HepG2 (cell line): ENCODE measurements around the gene ZSCAN31. TPM values are rescaled to one million over a fixed set of nuclear protein-coding genes. Genes with fewer than 3 reads are reported as not detected.

Source experiments
- BRF2 ChIP-seq: sonication (generic); formaldehyde crosslinking; IDR thresholded peaks from 2 replicates; pipeline ENCODE4 v1.8.1; 2022; ENCODE audit warnings: mild to moderate bottlenecking, missing genetic modification reagents
- CERS6 ChIP-seq: sonication (generic); formaldehyde crosslinking; IDR thresholded peaks from 2 replicates; pipeline ENCODE4 v1.5.0; 2020; ENCODE audit warnings: missing genetic modification reagents
- CHCHD3 ChIP-seq: sonication (generic); formaldehyde crosslinking; IDR thresholded peaks from 2 replicates; pipeline ENCODE4 v1.8.0; 2022; ENCODE audit warnings: mild to moderate bottlenecking, missing genetic modification reagents, moderate library complexity
- DNMT1 ChIP-seq: sonication (generic); formaldehyde crosslinking; IDR thresholded peaks from 2 replicates; pipeline ENCODE4 v1.5.1; 2020; ENCODE audit warnings: mild to moderate bottlenecking, missing genetic modification reagents
- EP300 ChIP-seq, 3 experiments: sonication (generic) in 1 of 3; formaldehyde crosslinking in 1 of 3; IDR thresholded peaks; 2 replicates each; pipeline versions ENCODE4 v1.5.1 to v1.6.1; 2011 to 2020; ENCODE audit warnings: low read depth in 2 of 3, low read length in 2 of 3, borderline replicate concordance in 1 of 3, improper control_type of control experiment in 1 of 3, mild to moderate bottlenecking in 1 of 3, missing genetic modification reagents in 1 of 3, moderate library complexity in 1 of 3
- IRF1 ChIP-seq: sonication (generic); formaldehyde crosslinking; IDR thresholded peaks from 2 replicates; pipeline ENCODE4 v1.4.0; 2020; ENCODE audit warnings: low read depth, mild to moderate bottlenecking, missing genetic modification reagents
- MTA1 ChIP-seq: sonication (generic); formaldehyde crosslinking; IDR thresholded peaks from 2 replicates; pipeline ENCODE4 v1.4.0; 2020; ENCODE audit warnings: missing genetic modification reagents, mild to moderate bottlenecking, borderline replicate concordance
- NR2F2 ChIP-seq: IDR thresholded peaks from 2 replicates; pipeline ENCODE4 v1.6.1; 2012; ENCODE audit warnings: low read depth, inconsistent platforms, borderline replicate concordance
- POLR2A ChIP-seq, 2 experiments: IDR thresholded peaks; 2 replicates each; pipeline ENCODE4 v1.6.1; 2011; ENCODE audit warnings: low read depth in 2 of 2, low read length in 2 of 2, mild to moderate bottlenecking in 1 of 2, moderate library complexity in 1 of 2; ENCODE audit not compliant: insufficient read depth in 1 of 2
- RBM22 ChIP-seq: fragments of 200-400 bp; formaldehyde crosslinking; optimal IDR thresholded peaks from 2 replicates; pipeline ENCODE3; 2017; ENCODE audit warnings: mild to moderate bottlenecking, low read length, moderate library complexity
- REXO4 ChIP-seq: sonication (generic); formaldehyde crosslinking; IDR thresholded peaks from 2 replicates; pipeline ENCODE4 v1.8.0; 2022; ENCODE audit warnings: missing genetic modification reagents, mild to moderate bottlenecking, borderline replicate concordance
- TAF15 ChIP-seq: fragments of 200-400 bp; formaldehyde crosslinking; IDR thresholded peaks from one replicate; pipeline ENCODE4 v1.6.1; 2018; ENCODE audit warnings: mild to moderate bottlenecking, low read depth, low read length; ENCODE audit not compliant: poor library complexity, severe bottlenecking
- ZBTB43 ChIP-seq: sonication (generic); formaldehyde crosslinking; conservative IDR thresholded peaks from 2 replicates; pipeline ENCODE4 v1.4.0; 2020; ENCODE audit warnings: missing genetic modification reagents
- ZBTB7B ChIP-seq: sonication (generic); formaldehyde crosslinking; IDR thresholded peaks from 2 replicates; pipeline ENCODE4 v1.4.0; 2020; ENCODE audit warnings: missing genetic modification reagents
- ZNF180 ChIP-seq: sonication (generic); formaldehyde crosslinking; IDR thresholded peaks from 2 replicates; pipeline ENCODE4 v1.4.0; 2020; ENCODE audit warnings: low read depth, missing genetic modification reagents, borderline replicate concordance
- ZNF367 ChIP-seq: sonication (generic); formaldehyde crosslinking; IDR thresholded peaks from 2 replicates; pipeline ENCODE4 v1.4.0; 2020; ENCODE audit warnings: missing genetic modification reagents, borderline replicate concordance
- ZNF552 ChIP-seq: sonication (generic); formaldehyde crosslinking; IDR thresholded peaks from 2 replicates; pipeline ENCODE4 v1.9.0; 2022; ENCODE audit warnings: missing genetic modification reagents, mild to moderate bottlenecking, borderline replicate concordance
- ZNF782 ChIP-seq: sonication (generic); formaldehyde crosslinking; IDR thresholded peaks from 2 replicates; pipeline ENCODE4 v1.4.0; 2020; ENCODE audit warnings: missing genetic modification reagents, mild to moderate bottlenecking, borderline replicate concordance
- polyA plus RNA-seq, 8 experiments: library from polyadenylated mRNA; depleted of rRNA in 3 of 8; stranded (reverse) in 7 of 8; unstranded in 1 of 8; fragments of >200 nt; fragmentation: Illumina TruSeq in 4 of 8; extraction: Trizol in 4 of 8; gene quantifications; 2 replicates each; pipeline versions ENCODE4 v1.2.1 to v1.2.3, GENCODE V29; 2011 to 2016; ENCODE audit warnings: low read depth in 4 of 8, missing spikeins in 1 of 8, mixed read lengths in 1 of 8; ENCODE audit not compliant: insufficient read depth in 1 of 8
- total RNA-seq, 5 experiments: library from RNA; depleted of rRNA; stranded (reverse); fragments of >200 nt; fragmentation: Illumina TruSeq; extraction: Trizol; gene quantifications; 2 replicates each; pipeline ENCODE4 v1.2.3, GENCODE V29; 2016; ENCODE audit warnings: low read depth in 1 of 5
- TF ChIP-seq, protein P1 (sequence below): sonication (generic); formaldehyde crosslinking; IDR thresholded peaks from 2 replicates; pipeline ENCODE4 v1.9.0; 2022; ENCODE audit warnings: low read depth, missing genetic modification reagents
- TF ChIP-seq, protein P2 (sequence below): sonication (generic); formaldehyde crosslinking; IDR thresholded peaks from 2 replicates; pipeline ENCODE4 v1.4.0; 2020; ENCODE audit warnings: missing genetic modification reagents

Gene ZSCAN31
- total and polyA plus RNA-seq, 2 of the 13 experiments (the other 11 are each of a cell fraction or from before 2014, with no cell fraction given), result 5.3 to 6.2 TPM

DNA sequence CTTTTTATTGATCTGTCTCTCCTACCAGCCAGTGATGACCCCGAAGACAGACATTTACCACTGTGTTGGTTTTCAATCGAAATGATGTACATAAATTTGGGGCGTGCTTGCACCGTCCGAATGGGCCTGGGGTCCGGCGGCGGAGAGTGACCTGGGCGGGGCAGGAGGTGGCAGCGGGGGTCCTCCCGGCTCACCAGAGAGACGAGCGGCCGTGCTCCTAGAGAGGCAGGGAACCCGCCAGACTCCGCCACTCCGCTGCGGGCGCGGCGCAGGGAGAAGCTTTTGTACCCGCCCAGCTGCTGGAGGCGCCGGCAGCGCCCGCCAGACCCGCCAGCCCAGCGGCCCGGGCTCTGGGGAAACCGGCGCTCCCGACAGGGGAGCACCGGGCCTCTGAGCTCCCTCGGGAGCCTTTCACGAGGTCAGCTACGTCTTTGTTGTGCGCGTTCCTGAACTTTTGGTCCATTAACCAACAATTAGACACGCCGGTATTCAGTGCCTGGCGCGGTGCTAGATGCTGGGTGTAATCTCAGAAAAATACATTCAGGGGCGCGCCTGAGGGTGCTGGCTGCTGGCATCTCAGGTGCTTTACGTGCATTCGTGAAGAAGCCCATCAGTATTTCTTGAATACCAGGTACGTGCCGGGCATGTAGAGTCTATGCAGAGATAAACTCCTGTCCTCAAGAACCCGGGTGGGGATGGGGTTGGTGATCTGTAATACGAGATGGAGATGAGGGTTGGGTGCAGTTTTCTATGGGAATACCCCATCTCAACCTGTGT is 54.5 kb downstream of the ZSCAN31 start, which contains the start of gene PGBD1 (continued):
- TF ChIP-seq CERS6 (CRISPR knock-in tag) (no peak), RBM22 (no peak), ZBTB7B (CRISPR knock-in tag) (peak; percentile 89), IRF1 (CRISPR knock-in tag) (no peak), MTA1 (peak; percentile 28; the same call in 1 of the 2 replicates), ZNF367 (CRISPR knock-in tag) (no peak), DNMT1 (CRISPR knock-in tag) (no peak), CHCHD3 (CRISPR knock-in tag) (no peak), BRF2 (CRISPR knock-in tag) (peak; percentile 54; the same call in 1 of the 2 replicates), TAF15 (no peak), ZNF180 (CRISPR knock-in tag) (no peak), EP300 (IDR thresholded peaks at IDR 0.05; ENCODE audit: low read depth in 2 of 2, low read length in 2 of 2) (peak in 1 of 2 experiments; percentile 5; a peak in 1 of 4 replicates), EP300 (CRISPR knock-in tag; IDR thresholded peaks at IDR 0.05; ENCODE audit: borderline replicate concordance) (no peak), ZNF552 (peak; percentile 75; the same call in 1 of the 2 replicates), POLR2A (IDR thresholded peaks at IDR 0.05; ENCODE audit: insufficient read depth in 1 of 2, low read depth in 2 of 2, low read length in 2 of 2) (peak; percentile 71 to 72), ZNF782 (CRISPR knock-in tag) (peak; percentile 70; the same call in 1 of the 2 replicates), REXO4 (no peak), ZBTB43 (CRISPR knock-in tag) (peak; percentile 51; the same call in 1 of the 2 replicates), NR2F2 (no peak)
- TF ChIP-seq, protein P1, sequence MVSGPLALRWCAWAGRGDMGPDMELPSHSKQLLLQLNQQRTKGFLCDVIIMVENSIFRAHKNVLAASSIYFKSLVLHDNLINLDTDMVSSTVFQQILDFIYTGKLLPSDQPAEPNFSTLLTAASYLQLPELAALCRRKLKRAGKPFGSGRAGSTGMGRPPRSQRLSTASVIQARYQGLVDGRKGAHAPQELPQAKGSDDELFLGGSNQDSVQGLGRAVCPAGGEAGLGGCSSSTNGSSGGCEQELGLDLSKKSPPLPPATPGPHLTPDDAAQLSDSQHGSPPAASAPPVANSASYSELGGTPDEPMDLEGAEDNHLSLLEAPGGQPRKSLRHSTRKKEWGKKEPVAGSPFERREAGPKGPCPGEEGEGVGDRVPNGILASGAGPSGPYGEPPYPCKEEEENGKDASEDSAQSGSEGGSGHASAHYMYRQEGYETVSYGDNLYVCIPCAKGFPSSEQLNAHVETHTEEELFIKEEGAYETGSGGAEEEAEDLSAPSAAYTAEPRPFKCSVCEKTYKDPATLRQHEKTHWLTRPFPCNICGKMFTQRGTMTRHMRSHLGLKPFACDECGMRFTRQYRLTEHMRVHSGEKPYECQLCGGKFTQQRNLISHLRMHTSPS (CRISPR knock-in tag), result no peak
- TF ChIP-seq, protein P2, sequence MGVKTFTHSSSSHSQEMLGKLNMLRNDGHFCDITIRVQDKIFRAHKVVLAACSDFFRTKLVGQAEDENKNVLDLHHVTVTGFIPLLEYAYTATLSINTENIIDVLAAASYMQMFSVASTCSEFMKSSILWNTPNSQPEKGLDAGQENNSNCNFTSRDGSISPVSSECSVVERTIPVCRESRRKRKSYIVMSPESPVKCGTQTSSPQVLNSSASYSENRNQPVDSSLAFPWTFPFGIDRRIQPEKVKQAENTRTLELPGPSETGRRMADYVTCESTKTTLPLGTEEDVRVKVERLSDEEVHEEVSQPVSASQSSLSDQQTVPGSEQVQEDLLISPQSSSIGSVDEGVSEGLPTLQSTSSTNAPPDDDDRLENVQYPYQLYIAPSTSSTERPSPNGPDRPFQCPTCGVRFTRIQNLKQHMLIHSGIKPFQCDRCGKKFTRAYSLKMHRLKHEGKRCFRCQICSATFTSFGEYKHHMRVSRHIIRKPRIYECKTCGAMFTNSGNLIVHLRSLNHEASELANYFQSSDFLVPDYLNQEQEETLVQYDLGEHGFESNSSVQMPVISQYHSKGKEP (CRISPR knock-in tag), result no peak
